Sigmoid colon (tissue), 7 donors: ENCODE measurements around the gene GJB4. TPM values are rescaled to one million over a fixed set of nuclear protein-coding genes. Genes with fewer than 3 reads are reported as not detected.

Experiments used
- DNase-seq: peaks from one replicate; pipeline ENCODE4 v3.0.0-alpha.2; 2019
- H3K27ac ChIP-seq, 4 donors: fragments of 200-600 bp; sonication (generic); one replicate each; pipeline ENCODE4 v1.5.1; 2016 to 2019; ENCODE audit warnings: mild to moderate bottlenecking in 1 of 4
- H3K27me3 ChIP-seq, 3 donors: fragments of 200-600 bp; sonication (generic); one replicate each; pipeline ENCODE4 v1.5.1; 2019; ENCODE audit warnings: mild to moderate bottlenecking in 1 of 3
- H3K36me3 ChIP-seq, 4 donors: fragments of 200-600 bp; sonication (generic); one replicate each; pipeline ENCODE4 v1.5.1; 2016 to 2019
- H3K4me1 ChIP-seq, 4 donors: fragments of 200-600 bp; sonication (generic); one replicate each; pipeline ENCODE4 v1.5.1; 2017 to 2019
- H3K4me3 ChIP-seq, 4 donors: fragments of 200-600 bp; sonication (generic); one replicate each; pipeline ENCODE4 v1.5.1; 2017 to 2019; ENCODE audit warnings: mild to moderate bottlenecking in 2 of 4, moderate library complexity in 1 of 4
- H3K9me3 ChIP-seq, 4 donors: fragments of 200-600 bp in 3 of 4; sonication (generic) in 3 of 4; one replicate each; pipeline versions ENCODE4 v1.5.1 to v1.6.1; 2013 to 2019
- EP300 ChIP-seq, 4 donors: sonication (generic); formaldehyde crosslinking; IDR thresholded peaks; one replicate each; pipeline ENCODE4 v1.6.1; 2017; ENCODE audit warnings: antibody characterized with exemption in 4 of 4
- POLR2A ChIP-seq, 2 donors: fragments of 450-650 bp; IDR thresholded peaks; one replicate each; pipeline ENCODE4 v1.6.1; 2016; ENCODE audit warnings: antibody characterized with exemption in 2 of 2, mild to moderate bottlenecking in 2 of 2, moderate library complexity in 2 of 2
- POLR2AphosphoS5 ChIP-seq, 4 donors: sonication (generic); formaldehyde crosslinking; IDR thresholded peaks; one replicate each; pipeline ENCODE4 v1.6.1; 2017; ENCODE audit warnings: antibody characterized with exemption in 4 of 4
- WGBS, 2 donors: extraction: QIAGEN DNeasy Blood & Tissue Kit; methylation state at CpG; one replicate each; pipeline ENCODE4 v1.1.7; 2013; 5-methylcytosine and 5-hydroxymethylcytosine counted together
- intact Hi-C: fragments of 100-400 bp; cut with DNase I; formaldehyde crosslinking; loops from one replicate; pipeline ENCODE4 v1.15.1; 2023
- polyA plus RNA-seq, 3 donors: library from polyadenylated mRNA; stranded (reverse); fragments of 200-250 nt; gene quantifications; one replicate each; pipeline ENCODE4 v1.2.3, GENCODE V29; 2013
- total RNA-seq, 4 donors: library from RNA; depleted of rRNA; stranded (reverse); fragments of >200 nt; gene quantifications; one replicate each; pipeline ENCODE4 v1.1.0, GENCODE V29; 2016
- TF ChIP-seq, protein P1 (sequence below), 4 experiments: fragments of 450-650 bp in 3 of 4; fragments of 200-600 bp in 1 of 4; IDR thresholded peaks; one replicate each; pipeline ENCODE4 v1.5.1; 2016 to 2019; ENCODE audit warnings: antibody characterized with exemption in 4 of 4, mild to moderate bottlenecking in 3 of 4, moderate library complexity in 2 of 4
- donor health status: healthy with polysubstance abuse.
- donor health status: Bipolar disorder and iron deficiency.
- donor health status: healthy.

Gene GJB4
- total and polyA plus RNA-seq, 7 donors = 0.39 TPM; not detected in 6

GRCh38 chr1:34749992-34750391 lies 9.5 kb upstream of the GJB4 start:
- 76 to 78% methylated on average over 8 of the region's 8 CpGs for WGBS, 2 donors
- TF ChIP-seq EP300 (IDR thresholded peaks at IDR 0.05) (no peak), POLR2A (IDR thresholded peaks at IDR 0.05) (no peak), POLR2AphosphoS5 (IDR thresholded peaks at IDR 0.05) (no peak)
- TF ChIP-seq, protein P1, sequence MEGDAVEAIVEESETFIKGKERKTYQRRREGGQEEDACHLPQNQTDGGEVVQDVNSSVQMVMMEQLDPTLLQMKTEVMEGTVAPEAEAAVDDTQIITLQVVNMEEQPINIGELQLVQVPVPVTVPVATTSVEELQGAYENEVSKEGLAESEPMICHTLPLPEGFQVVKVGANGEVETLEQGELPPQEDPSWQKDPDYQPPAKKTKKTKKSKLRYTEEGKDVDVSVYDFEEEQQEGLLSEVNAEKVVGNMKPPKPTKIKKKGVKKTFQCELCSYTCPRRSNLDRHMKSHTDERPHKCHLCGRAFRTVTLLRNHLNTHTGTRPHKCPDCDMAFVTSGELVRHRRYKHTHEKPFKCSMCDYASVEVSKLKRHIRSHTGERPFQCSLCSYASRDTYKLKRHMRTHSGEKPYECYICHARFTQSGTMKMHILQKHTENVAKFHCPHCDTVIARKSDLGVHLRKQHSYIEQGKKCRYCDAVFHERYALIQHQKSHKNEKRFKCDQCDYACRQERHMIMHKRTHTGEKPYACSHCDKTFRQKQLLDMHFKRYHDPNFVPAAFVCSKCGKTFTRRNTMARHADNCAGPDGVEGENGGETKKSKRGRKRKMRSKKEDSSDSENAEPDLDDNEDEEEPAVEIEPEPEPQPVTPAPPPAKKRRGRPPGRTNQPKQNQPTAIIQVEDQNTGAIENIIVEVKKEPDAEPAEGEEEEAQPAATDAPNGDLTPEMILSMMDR (IDR thresholded peaks at IDR 0.05) = no peak
- H3K4me1 ChIP-seq = no peaks in the 10 kb centered on the region
- H3K9me3 ChIP-seq = no peaks in the 10 kb centered on the region
- DNase-seq = no peak
- no peaks in the 10 kb centered on the region for H3K36me3 ChIP-seq
- no peak overlapping the region for H3K27ac ChIP-seq
- H3K4me3 ChIP-seq = no peak overlapping the region
- peaks cover 0 to 18% (median 5%) of the 10 kb centered on the region in 3 donors for H3K27me3 ChIP-seq
- intact Hi-C loops = no loop called here

DNA sequence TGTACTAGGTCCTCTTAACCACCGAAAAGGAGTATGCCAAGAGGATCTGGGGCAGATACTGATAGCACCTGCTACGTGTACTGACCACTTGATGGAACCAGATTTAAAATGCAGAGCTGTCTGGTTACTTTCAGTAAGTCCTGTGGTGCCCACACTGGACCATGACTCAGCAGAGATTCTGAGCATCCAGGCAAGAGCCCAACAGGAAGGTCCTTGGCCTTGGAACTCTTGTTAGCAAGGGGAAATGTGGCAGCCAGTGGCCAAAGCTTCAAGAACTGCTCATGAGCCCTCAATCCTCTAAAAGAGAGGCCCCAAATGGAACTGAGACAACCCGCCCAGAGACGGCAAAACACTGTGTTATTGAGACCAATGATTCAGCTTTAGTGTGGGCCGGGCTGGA lies 8.9 kb upstream of the GJB4 start:
- no peak overlapping the region for H3K4me3 ChIP-seq
- H3K36me3 ChIP-seq = no peaks in the 10 kb centered on the region
- TF ChIP-seq POLR2A (IDR thresholded peaks at IDR 0.05) = no peak
- TF ChIP-seq, protein P1 (IDR thresholded peaks at IDR 0.05) = no peak
- H3K9me3 ChIP-seq = no peaks in the 10 kb centered on the region
- DNase-seq = no peak
- 88 to 92% methylated on average over 5 of the region's 5 CpGs for WGBS, 2 donors
- H3K4me1 ChIP-seq = no peaks in the 10 kb centered on the region
- peaks cover 0 to 24% (median 5%) of the 10 kb centered on the region in 3 donors for H3K27me3 ChIP-seq
- H3K27ac ChIP-seq = no peak overlapping the region
- intact Hi-C loops = no loop called here

- H3K27me3 ChIP-seq = peaks cover 0 to 19% (median 0%) of the 10 kb centered on the region in 3 donors
- H3K27ac ChIP-seq = no peak overlapping the region
- no peaks in the 10 kb centered on the region for H3K9me3 ChIP-seq
- no peak for DNase-seq
- WGBS, 2 donors = 90 to 92% methylated on average over 3 of the region's 3 CpGs
- H3K4me1 ChIP-seq = no peaks in the 10 kb centered on the region
- no peak for TF ChIP-seq EP300 (IDR thresholded peaks at IDR 0.05)
- TF ChIP-seq POLR2A (IDR thresholded peaks at IDR 0.05) = no peak
- TF ChIP-seq, protein P1 (IDR thresholded peaks at IDR 0.05) = no peak
- TF ChIP-seq POLR2AphosphoS5 (IDR thresholded peaks at IDR 0.05) = no peak
- intact Hi-C loops = no loop called here
- no peaks in the 10 kb centered on the region for H3K36me3 ChIP-seq
- H3K4me3 ChIP-seq = no peak overlapping the region
These were observed 6.4 kb upstream of the GJB4 start for GRCh38 chr1:34753163-34753562.

- no peak within 1 kb of the TSS for H3K4me3 ChIP-seq
- no peak within 1 kb of the TSS for H3K27ac ChIP-seq
- peaks cover 0 to 17% (median 0%) of the 10 kb centered on the region in 3 donors for H3K27me3 ChIP-seq
- H3K36me3 ChIP-seq = no peaks in the 10 kb centered on the region
- WGBS, 2 donors = 66 to 69% methylated on average over 13 of the region's 13 CpGs
- intact Hi-C loops = no loop called here
- H3K4me1 ChIP-seq = no peaks in the 10 kb centered on the region
- TF ChIP-seq EP300 (IDR thresholded peaks at IDR 0.05) (no peak), POLR2A (IDR thresholded peaks at IDR 0.05) (no peak), POLR2AphosphoS5 (IDR thresholded peaks at IDR 0.05) (no peak)
- TF ChIP-seq, protein P1 (IDR thresholded peaks at IDR 0.05) = no peak
- no peaks in the 10 kb centered on the region for H3K9me3 ChIP-seq
- DNase-seq = no peak
These were observed 4.4 kb upstream of the GJB4 start, which contains the start of gene GJB5 for GRCh38 chr1:34754964-34755637. Gene GJB5 (plus strand): TSS chr1:34755047. CDS start chr1:34757331, 2,284 bp downstream.

DNA sequence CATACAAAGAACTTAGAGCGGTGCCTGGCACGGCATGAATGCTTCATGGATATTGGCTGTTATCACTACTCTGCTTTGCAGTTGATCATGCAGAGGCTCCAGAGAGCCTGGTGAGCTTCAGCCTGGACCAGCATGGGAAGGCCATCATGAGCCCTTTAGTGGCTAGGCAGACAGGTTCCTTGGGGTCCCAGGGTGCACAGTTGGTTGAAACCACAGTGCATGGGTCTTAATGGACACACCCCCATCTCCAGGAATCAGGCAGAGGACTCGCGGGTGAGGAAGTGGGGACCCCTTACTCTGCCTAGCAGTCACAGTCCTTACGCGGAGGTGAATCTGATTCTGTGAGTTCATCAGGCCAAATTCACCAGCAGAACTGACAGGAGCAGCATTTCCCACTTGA lies 3.6 kb upstream of the GJB4 start:
- peaks cover 0 to 17% (median 0%) of the 10 kb centered on the region in 3 donors for H3K27me3 ChIP-seq
- H3K4me1 ChIP-seq = no peaks in the 10 kb centered on the region
- intact Hi-C loops = no loop called here
- H3K4me3 ChIP-seq = no peak overlapping the region
- TF ChIP-seq EP300 (IDR thresholded peaks at IDR 0.05) (no peak), POLR2AphosphoS5 (IDR thresholded peaks at IDR 0.05) (no peak), POLR2A (IDR thresholded peaks at IDR 0.05) (no peak)
- TF ChIP-seq, protein P1 (IDR thresholded peaks at IDR 0.05) = no peak
- H3K36me3 ChIP-seq = no peaks in the 10 kb centered on the region
- no peaks in the 10 kb centered on the region for H3K9me3 ChIP-seq
- no peak overlapping the region for H3K27ac ChIP-seq
- WGBS, 2 donors = 95% methylated on average over 6 of the region's 6 CpGs
- DNase-seq = no peak
